Ectodermal cell (in vitro differentiated cells): ENCODE data around the gene OBSL1.

ENCODE experiments used
- H3K27ac ChIP-seq: 2 replicates; pipeline ENCODE4 v1.7.0; 2013; ENCODE audit warnings: mild to moderate bottlenecking, low read depth, low read length; ENCODE audit not compliant: insufficient read depth, poor library complexity, severe bottlenecking
- H3K27me3 ChIP-seq: 2 replicates; pipeline ENCODE4 v1.7.0; 2013; ENCODE audit warnings: mild to moderate bottlenecking, low read length; ENCODE audit not compliant: insufficient read depth, control insufficient read depth, poor library complexity, severe bottlenecking
- H3K36me3 ChIP-seq: one replicate; pipeline ENCODE4 v1.7.0; 2013; ENCODE audit warnings: low read length; ENCODE audit not compliant: control insufficient read depth, insufficient read depth
- H3K4me1 ChIP-seq: one replicate; pipeline ENCODE4 v1.7.0; 2013; ENCODE audit warnings: low read length; ENCODE audit not compliant: control insufficient read depth, insufficient read depth
- H3K4me3 ChIP-seq: 2 replicates; pipeline ENCODE4 v1.7.0; 2013; ENCODE audit warnings: low read depth, low read length, control low read depth; ENCODE audit not compliant: insufficient read depth
- H3K9me3 ChIP-seq: 2 replicates; pipeline ENCODE4 v1.7.0; 2013; ENCODE audit warnings: mild to moderate bottlenecking, low read length, moderate library complexity; ENCODE audit not compliant: control insufficient read depth
- WGBS, 2 experiments: methylation state at CpG; one replicate each; pipeline ENCODE4 v1.1.7; 2013; ENCODE audit warnings: missing lambda C conversion rate in 2 of 2; 5-methylcytosine and 5-hydroxymethylcytosine counted together

Gene OBSL1

GRCh38 chr2:219567131-219567530 lies 4.2 kb downstream of the OBSL1 start:
- H3K4me1 ChIP-seq: peaks cover 7% of the 10 kb centered on the region
- no peak overlapping the region for H3K4me3 ChIP-seq
- WGBS, 2 experiments: 92 to 93% methylated on average over 18 of the region's 18 CpGs
- H3K27ac ChIP-seq: no peak overlapping the region
- H3K36me3 ChIP-seq: peaks cover 3% of the 10 kb centered on the region
- H3K9me3 ChIP-seq: no peaks in the 10 kb centered on the region
- peaks cover 15% of the 10 kb centered on the region for H3K27me3 ChIP-seq

DNA sequence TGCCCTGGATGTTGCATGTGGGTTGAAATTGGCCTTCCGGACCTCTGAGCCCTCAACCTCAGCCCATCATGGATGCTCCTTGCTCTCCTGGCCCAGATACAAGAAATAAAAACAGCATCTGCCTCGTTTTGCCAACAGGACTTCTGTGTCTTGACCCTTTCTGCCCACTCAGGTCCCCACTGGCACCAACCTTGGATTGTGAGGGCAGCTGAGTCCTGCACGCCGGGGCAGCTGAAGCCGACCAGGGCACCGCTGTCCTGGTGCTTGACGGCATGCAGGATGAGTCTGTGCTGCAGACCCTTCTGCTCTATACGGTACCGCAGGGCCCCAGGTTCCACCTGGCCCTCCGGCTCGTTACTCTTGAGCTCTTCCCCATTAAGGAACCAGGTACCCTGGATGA lies 4.7 kb downstream of the OBSL1 start:
- Histone ChIP-seq H3K4me3 (no peak overlapping the region), H3K9me3 (no peaks in the 10 kb centered on the region), H3K4me1 (peaks cover 8% of the 10 kb centered on the region), H3K27me3 (peaks cover 15% of the 10 kb centered on the region), H3K36me3 (peaks cover 3% of the 10 kb centered on the region), H3K27ac (no peak overlapping the region)
- 86 to 87% methylated on average over 11 of the region's 11 CpGs for WGBS, 2 experiments

GRCh38 chr2:219565130-219566080 lies 5.9 kb downstream of the OBSL1 start:
- 63 to 64% methylated on average over 21 of the region's 21 CpGs for WGBS, 2 experiments
- H3K27me3 ChIP-seq: peaks cover 10% of the 10 kb centered on the region
- no peak overlapping the region for H3K4me3 ChIP-seq
- H3K9me3 ChIP-seq: no peaks in the 10 kb centered on the region
- no peak overlapping the region for H3K27ac ChIP-seq
- H3K4me1 ChIP-seq: peaks cover 6% of the 10 kb centered on the region
- H3K36me3 ChIP-seq: peaks cover 3% of the 10 kb centered on the region

- H3K36me3 ChIP-seq: peaks cover 3% of the 10 kb centered on the region
- no peak overlapping the region for H3K4me3 ChIP-seq
Measured at GRCh38 chr2:219563271-219563928, 7.9 kb downstream of the OBSL1 start.

DNA sequence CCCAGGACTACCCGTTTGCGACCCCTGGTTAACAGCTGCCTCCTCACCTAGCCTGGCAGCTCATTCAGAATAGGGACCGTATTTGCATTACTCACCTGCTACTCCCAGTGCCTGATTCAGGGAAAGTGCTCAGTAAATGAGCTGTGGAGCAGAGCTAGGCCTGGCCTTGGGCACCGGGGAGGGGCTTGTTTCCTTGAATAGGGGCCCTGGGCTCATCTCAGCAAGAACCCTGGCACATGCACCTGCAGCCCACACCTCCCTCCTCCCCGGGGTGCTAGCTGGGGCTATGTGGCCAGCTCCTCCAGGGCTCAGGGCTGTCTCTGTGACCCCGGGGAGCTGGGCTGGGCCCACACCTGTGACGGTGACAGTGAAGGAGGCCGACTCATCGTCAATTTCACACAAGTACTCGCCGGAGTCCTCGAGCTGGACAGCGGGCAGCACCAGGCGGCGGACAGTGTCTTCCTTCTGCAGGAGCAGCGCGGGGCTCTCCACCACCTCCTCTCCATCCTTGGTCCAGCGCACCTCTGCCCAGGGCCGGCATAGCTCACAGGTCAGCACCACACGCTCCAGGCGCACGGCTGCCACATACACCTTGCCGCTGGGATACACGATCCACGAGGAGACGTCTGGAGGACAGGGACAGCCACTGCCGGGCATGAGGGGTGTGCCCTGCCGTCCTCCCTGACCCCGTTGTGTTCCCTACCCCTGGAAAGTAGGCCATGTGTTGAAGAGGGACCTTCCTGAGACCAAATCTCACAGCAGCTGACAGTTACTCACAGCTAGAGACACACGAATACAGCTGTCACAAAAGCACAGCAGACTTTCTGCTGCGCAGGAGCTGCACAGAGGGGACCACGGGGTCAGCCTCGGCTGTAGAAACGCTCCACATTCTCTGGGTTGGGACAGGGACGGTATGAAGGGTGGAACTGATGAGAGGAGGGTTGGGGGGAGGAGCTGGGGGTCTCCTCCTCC lies 9.0 kb downstream of the OBSL1 start:
- Histone ChIP-seq H3K36me3 (peaks cover 3% of the 10 kb centered on the region), H3K9me3 (no peaks in the 10 kb centered on the region), H3K4me3 (no peak overlapping the region), H3K27ac (no peak overlapping the region), H3K4me1 (peaks cover 6% of the 10 kb centered on the region), H3K27me3 (no peaks in the 10 kb centered on the region)
- 86% methylated on average over 35 of the region's 35 CpGs for WGBS, 2 experiments

More at GRCh38 chr2:219563271-219563928, 7.9 kb downstream of the OBSL1 start:
- no peaks in the 10 kb centered on the region for H3K27me3 ChIP-seq
- no peak overlapping the region for H3K27ac ChIP-seq
- no peaks in the 10 kb centered on the region for H3K9me3 ChIP-seq
- H3K4me1 ChIP-seq: peaks cover 6% of the 10 kb centered on the region
- WGBS, 2 experiments: 94 to 95% methylated on average over 20 of the region's 20 CpGs

- WGBS, 2 experiments: 83 to 87% methylated on average over 24 of the region's 24 CpGs
Measured at GRCh38 chr2:219561179-219562048, 9.9 kb downstream of the OBSL1 start.

GRCh38 chr2:219560893-219561178 lies 10.5 kb downstream of the OBSL1 start:
- Histone ChIP-seq H3K27ac (no peak overlapping the region), H3K4me1 (peaks cover 6% of the 10 kb centered on the region), H3K9me3 (no peaks in the 10 kb centered on the region), H3K36me3 (peaks cover 3% of the 10 kb centered on the region), H3K4me3 (no peak overlapping the region), H3K27me3 (no peaks in the 10 kb centered on the region)
- WGBS, 2 experiments: 79% methylated on average over 3 of the region's 3 CpGs

More at GRCh38 chr2:219561179-219562048, 9.9 kb downstream of the OBSL1 start:
- no peaks in the 10 kb centered on the region for H3K27me3 ChIP-seq
- no peak overlapping the region for H3K4me3 ChIP-seq
- peaks cover 6% of the 10 kb centered on the region for H3K4me1 ChIP-seq
- H3K27ac ChIP-seq: no peak overlapping the region
- H3K36me3 ChIP-seq: peaks cover 3% of the 10 kb centered on the region
- H3K9me3 ChIP-seq: no peaks in the 10 kb centered on the region

DNA sequence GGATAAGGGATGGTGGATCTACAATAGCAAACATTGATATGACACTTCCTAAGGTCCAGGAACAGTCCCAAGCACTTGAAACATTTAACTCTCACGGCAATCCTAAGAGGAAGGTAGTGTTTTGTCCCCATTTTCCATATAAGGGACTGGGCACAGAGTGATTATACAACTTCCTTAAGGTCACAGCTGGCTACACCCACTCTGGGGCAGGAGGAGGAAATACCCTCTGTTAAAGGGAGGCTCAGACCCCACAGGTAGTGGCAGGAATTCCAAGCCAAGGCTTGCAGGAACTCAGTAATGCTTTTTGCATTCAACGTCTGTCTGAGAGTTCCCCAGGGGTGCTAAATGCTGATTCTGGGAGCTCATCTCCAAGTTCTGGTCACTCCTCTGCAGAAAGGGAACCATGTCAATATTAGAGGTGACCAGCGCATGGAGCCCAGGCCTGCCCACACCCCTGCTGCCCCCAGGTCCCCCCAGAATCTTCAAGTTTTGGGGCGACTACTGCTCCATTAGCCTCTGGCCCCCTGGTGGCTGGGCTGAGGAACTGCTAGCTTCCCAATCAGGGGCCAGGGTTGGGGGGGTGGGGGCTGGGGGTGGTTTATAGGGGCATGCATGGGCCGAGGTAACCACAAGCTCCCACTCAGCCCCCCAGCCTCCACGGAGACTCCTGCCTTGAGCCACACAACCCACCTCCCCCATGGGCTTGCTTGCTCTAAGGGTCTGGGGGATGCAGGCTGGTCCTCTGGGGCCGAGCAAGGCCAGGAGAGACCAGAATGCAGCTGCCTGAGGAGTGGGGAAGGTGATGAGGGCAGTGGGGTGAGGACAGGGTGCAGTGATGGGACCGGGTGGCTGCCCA lies 11.1 kb downstream of the OBSL1 start:
- no peak overlapping the region for H3K27ac ChIP-seq
- no peaks in the 10 kb centered on the region for H3K9me3 ChIP-seq
- H3K27me3 ChIP-seq: no peaks in the 10 kb centered on the region
- peaks cover 6% of the 10 kb centered on the region for H3K4me1 ChIP-seq
- H3K4me3 ChIP-seq: no peak overlapping the region
- 51 to 53% methylated on average over 8 of the region's 8 CpGs for WGBS, 2 experiments
- H3K36me3 ChIP-seq: peaks cover 3% of the 10 kb centered on the region
